HL-60 (cell line): ENCODE measurements around the gene CYP26B1.

Source experiments
- DNase-seq, 2 experiments: peaks; one replicate each; pipeline ENCODE4 v3.0.0-alpha.2; 2010 to 2020; ENCODE audit warnings: low read depth in 1 of 2, low spot score in 1 of 2
- H3K27ac ChIP-seq: fragments of 250-450 bp; sonication (Bioruptor Pico); replicated peaks from 2 replicates; pipeline ENCODE4 v1.5.1; 2020; ENCODE audit warnings: mild to moderate bottlenecking, moderate library complexity
- H3K27me3 ChIP-seq: fragments of 250-450 bp; sonication (Bioruptor Pico); 2 replicates; pipeline ENCODE4 v1.5.1; 2021; ENCODE audit warnings: mild to moderate bottlenecking, moderate library complexity; ENCODE audit not compliant: insufficient read depth, poor library complexity, severe bottlenecking
- H3K4me3 ChIP-seq: replicated peaks from 2 replicates; pipeline ENCODE4 v1.5.1; 2011; ENCODE audit warnings: mild to moderate bottlenecking, control low read depth, low read length; ENCODE audit not compliant: insufficient read depth
- GABPA ChIP-seq: IDR thresholded peaks from 2 replicates; pipeline ENCODE4 v1.6.1; 2012; ENCODE audit warnings: low read depth
- POLR2AphosphoS5 ChIP-seq: IDR thresholded peaks from 2 replicates; pipeline ENCODE4 v1.6.1; 2012; ENCODE audit warnings: low read depth
- SPI1 ChIP-seq: IDR thresholded peaks from 2 replicates; pipeline ENCODE4 v1.6.1; 2012; ENCODE audit warnings: low read depth, mild to moderate bottlenecking, borderline replicate concordance
- TF ChIP-seq, protein P1 (sequence below): IDR thresholded peaks from one replicate; pipeline ENCODE4 v1.5.1; 2011; ENCODE audit warnings: low read length, control low read depth, inconsistent platforms; ENCODE audit not compliant: insufficient read depth
- TF ChIP-seq, protein P2 (sequence below): IDR thresholded peaks from 2 replicates; pipeline ENCODE4 v1.6.1; 2012; ENCODE audit warnings: low read depth; ENCODE audit not compliant: insufficient replicate concordance

CYP26B1 gene

DNA sequence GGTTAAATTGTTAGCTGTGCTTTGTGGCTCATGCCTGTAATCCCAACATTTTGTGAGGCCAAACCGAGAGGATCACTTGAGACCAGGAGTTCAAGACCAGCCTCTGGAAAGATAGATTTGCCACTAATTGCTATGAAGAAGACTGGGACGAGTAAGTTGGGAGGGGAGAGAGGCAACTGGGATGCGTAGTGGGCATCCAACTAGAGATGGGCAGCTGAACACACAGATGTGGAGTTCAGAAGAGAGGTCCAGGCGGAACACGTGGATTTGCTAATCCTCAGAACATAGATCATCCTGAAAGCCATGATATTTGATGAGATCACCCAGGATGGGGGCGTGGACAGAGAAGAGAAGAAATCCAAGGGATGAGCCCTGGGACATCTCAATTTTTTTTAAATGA is 48.7 kb downstream of the CYP26B1 start:
- Histone ChIP-seq H3K4me3 (no peak overlapping the region), H3K27ac (no peak overlapping the region), H3K27me3 (peaks cover 4% of the 10 kb centered on the region)
- DNase-seq: no peak
- no peak for TF ChIP-seq SPI1
- TF ChIP-seq GABPA: no peak
- TF ChIP-seq, protein P1, sequence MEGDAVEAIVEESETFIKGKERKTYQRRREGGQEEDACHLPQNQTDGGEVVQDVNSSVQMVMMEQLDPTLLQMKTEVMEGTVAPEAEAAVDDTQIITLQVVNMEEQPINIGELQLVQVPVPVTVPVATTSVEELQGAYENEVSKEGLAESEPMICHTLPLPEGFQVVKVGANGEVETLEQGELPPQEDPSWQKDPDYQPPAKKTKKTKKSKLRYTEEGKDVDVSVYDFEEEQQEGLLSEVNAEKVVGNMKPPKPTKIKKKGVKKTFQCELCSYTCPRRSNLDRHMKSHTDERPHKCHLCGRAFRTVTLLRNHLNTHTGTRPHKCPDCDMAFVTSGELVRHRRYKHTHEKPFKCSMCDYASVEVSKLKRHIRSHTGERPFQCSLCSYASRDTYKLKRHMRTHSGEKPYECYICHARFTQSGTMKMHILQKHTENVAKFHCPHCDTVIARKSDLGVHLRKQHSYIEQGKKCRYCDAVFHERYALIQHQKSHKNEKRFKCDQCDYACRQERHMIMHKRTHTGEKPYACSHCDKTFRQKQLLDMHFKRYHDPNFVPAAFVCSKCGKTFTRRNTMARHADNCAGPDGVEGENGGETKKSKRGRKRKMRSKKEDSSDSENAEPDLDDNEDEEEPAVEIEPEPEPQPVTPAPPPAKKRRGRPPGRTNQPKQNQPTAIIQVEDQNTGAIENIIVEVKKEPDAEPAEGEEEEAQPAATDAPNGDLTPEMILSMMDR: no peak
- TF ChIP-seq POLR2AphosphoS5: no peak
- TF ChIP-seq, protein P2, sequence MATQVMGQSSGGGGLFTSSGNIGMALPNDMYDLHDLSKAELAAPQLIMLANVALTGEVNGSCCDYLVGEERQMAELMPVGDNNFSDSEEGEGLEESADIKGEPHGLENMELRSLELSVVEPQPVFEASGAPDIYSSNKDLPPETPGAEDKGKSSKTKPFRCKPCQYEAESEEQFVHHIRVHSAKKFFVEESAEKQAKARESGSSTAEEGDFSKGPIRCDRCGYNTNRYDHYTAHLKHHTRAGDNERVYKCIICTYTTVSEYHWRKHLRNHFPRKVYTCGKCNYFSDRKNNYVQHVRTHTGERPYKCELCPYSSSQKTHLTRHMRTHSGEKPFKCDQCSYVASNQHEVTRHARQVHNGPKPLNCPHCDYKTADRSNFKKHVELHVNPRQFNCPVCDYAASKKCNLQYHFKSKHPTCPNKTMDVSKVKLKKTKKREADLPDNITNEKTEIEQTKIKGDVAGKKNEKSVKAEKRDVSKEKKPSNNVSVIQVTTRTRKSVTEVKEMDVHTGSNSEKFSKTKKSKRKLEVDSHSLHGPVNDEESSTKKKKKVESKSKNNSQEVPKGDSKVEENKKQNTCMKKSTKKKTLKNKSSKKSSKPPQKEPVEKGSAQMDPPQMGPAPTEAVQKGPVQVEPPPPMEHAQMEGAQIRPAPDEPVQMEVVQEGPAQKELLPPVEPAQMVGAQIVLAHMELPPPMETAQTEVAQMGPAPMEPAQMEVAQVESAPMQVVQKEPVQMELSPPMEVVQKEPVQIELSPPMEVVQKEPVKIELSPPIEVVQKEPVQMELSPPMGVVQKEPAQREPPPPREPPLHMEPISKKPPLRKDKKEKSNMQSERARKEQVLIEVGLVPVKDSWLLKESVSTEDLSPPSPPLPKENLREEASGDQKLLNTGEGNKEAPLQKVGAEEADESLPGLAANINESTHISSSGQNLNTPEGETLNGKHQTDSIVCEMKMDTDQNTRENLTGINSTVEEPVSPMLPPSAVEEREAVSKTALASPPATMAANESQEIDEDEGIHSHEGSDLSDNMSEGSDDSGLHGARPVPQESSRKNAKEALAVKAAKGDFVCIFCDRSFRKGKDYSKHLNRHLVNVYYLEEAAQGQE: no peak

DNA sequence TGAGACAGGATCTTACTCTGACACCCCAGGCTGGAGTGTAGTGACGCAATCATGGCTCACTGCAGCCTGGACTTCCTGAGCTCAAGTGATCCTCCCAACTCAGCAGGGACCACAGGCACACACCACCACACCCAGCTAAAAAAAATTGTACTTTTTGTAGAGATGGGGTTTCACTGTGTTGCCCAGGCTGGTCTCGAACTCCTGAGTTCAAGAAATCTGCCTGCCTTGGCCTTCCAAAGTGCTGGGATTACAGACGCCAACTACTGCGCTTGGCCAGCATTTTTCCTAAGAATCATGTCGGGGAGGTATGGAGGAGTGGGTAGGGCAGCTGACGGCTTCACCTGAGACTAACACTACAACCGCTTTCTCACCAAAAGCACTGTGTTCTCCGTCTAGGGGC is 50.4 kb downstream of the CYP26B1 start:
- no peak for DNase-seq
- peaks cover 4% of the 10 kb centered on the region for H3K27me3 ChIP-seq
- TF ChIP-seq, protein P1: no peak
- TF ChIP-seq SPI1 (no peak), POLR2AphosphoS5 (no peak), GABPA (no peak)
- TF ChIP-seq, protein P2: no peak
- H3K4me3 ChIP-seq: no peak overlapping the region
- no peak overlapping the region for H3K27ac ChIP-seq

DNA sequence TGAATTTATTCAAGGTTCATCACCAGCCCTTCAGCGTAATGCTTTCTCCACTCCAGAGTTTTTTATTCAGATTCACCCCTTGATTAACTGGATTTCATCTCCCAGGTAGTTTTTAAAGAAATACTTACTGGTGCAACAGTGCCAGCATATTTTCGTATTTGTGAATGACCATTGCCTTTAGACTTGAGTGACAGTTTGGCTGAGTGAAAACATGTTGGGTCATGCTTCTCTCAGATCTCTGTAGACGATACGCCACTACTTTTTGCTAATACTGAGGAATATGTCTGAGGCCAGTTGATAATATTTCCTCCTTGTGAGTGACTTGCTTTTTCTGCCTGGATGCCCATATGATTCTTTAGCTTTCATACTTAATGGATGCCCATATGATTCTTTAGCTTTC is 51.5 kb downstream of the CYP26B1 start:
- H3K4me3 ChIP-seq: no peak overlapping the region
- DNase-seq: no peak
- peaks cover 4% of the 10 kb centered on the region for H3K27me3 ChIP-seq
- TF ChIP-seq GABPA: no peak
- TF ChIP-seq SPI1: no peak
- TF ChIP-seq, protein P1: no peak
- no peak for TF ChIP-seq POLR2AphosphoS5
- TF ChIP-seq, protein P2: no peak
- H3K27ac ChIP-seq: no peak overlapping the region
